Activated naive CD8-positive, alpha-beta T cell treated with anti-CD3 and anti-CD28 coated beads for 36 hours (primary cell): Measurements from ENCODE around the gene PLD3. TPM values are rescaled to one million over a fixed set of nuclear protein-coding genes. Genes with fewer than 3 reads are reported as not detected.

Experiments
- DNase-seq: peaks from one replicate; pipeline ENCODE4 v3.0.0; 2021
- H3K27ac Mint-ChIP-seq: one replicate; pipeline ENCODE4 v1.8.0; 2022; ENCODE audit warnings: mild to moderate bottlenecking, moderate library complexity, mixed read lengths
- H3K27me3 Mint-ChIP-seq: one replicate; pipeline ENCODE4 v1.8.0; 2022; ENCODE audit warnings: mild to moderate bottlenecking, mixed read lengths
- H3K36me3 Mint-ChIP-seq: one replicate; pipeline ENCODE4 v1.8.0; 2021; ENCODE audit warnings: mild to moderate bottlenecking, mixed read lengths
- H3K4me1 Mint-ChIP-seq: one replicate; pipeline ENCODE4 v1.8.0; 2021; ENCODE audit warnings: mixed read lengths
- H3K4me3 Mint-ChIP-seq: one replicate; pipeline ENCODE4 v1.8.0; 2022; ENCODE audit warnings: mild to moderate bottlenecking, moderate library complexity, mixed read lengths
- H3K9me3 Mint-ChIP-seq: one replicate; pipeline ENCODE4 v1.8.0; 2022; ENCODE audit warnings: mixed read lengths
- total RNA-seq, 2 experiments: library from RNA; stranded (reverse); gene quantifications; one replicate each; pipeline ENCODE4 v1.2.3, GENCODE V29; 2021

The PLD3 gene, protein sequence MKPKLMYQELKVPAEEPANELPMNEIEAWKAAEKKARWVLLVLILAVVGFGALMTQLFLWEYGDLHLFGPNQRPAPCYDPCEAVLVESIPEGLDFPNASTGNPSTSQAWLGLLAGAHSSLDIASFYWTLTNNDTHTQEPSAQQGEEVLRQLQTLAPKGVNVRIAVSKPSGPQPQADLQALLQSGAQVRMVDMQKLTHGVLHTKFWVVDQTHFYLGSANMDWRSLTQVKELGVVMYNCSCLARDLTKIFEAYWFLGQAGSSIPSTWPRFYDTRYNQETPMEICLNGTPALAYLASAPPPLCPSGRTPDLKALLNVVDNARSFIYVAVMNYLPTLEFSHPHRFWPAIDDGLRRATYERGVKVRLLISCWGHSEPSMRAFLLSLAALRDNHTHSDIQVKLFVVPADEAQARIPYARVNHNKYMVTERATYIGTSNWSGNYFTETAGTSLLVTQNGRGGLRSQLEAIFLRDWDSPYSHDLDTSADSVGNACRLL
- 10 to 100 TPM; 41.8 to 44.2 TPM for total RNA-seq

DNA sequence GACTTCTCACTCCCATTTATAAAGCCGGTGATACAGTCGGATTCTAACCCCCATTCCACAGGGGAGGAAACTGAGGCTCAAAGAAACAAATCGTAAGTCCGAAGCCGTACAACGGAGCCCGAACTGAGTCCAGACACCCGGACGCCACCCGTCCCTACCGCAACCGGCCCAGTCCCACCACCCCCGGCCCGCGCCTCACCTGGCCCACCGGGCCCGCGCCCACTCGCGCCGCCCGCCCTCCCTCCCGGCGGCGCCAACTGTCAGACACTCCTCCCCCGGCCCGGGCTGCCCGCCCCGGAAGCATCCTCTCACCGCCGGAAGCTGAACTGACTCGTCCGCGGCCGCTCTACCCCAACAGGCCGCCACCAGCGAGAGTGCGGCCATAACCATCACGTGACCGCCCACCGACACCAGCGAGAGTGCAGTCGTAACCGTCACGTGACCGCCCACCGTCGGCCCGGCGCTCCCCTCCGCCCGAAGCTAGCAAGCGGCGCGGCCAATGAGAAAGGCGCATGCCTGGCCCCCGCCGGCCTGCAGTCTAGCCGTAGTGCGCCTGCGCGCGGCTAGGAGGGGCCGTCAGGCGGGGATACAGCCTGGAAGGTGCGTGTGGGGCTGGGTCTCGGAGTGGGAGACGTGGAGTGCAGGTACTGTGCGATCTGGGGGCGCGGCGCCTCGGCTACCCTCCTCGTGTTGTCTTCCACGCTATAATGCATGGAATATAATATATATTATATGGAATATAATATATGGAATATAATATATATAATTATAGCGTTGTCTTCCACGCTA lies at the start of gene PLD3, which contains the start of gene C19orf47:
Gene PLD3 (plus strand): TSS at position 571 of the 789 bp plus-strand sequence. CDS start 17,789 bp downstream, outside the sequence.
Gene C19orf47 (minus strand): TSS at position 273 of the 789 bp plus-strand sequence. CDS start 6,540 bp downstream, outside the sequence.
- peaks cover 2% of the 10 kb centered on the region for H3K36me3 Mint-ChIP-seq
- peak within 1 kb of the TSS; percentile 87 for H3K4me3 Mint-ChIP-seq

DNA sequence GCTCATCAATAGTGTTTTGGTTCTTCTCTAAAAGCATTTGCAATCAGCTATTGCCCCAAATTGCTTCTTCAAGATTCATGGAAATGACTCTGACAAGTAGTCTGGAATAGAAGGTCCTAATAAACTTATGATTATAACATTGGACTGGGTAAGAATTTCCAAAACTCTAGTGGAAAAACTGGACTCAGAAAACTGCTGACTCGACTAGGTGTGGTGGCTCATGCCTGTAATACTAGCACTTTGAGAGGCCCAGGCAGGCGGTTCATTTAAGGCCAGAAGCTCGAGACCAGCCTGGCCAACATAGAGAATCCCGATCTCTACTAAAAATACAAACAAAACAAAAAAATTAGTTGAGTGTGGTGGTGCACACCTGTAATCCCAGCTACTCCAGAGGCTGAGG lies 47.8 kb upstream of the PLD3 start:
- no peaks in the 10 kb centered on the region for H3K9me3 Mint-ChIP-seq
- no peaks in the 10 kb centered on the region for H3K4me1 Mint-ChIP-seq
- H3K4me3 Mint-ChIP-seq = no peak overlapping the region
- H3K27ac Mint-ChIP-seq = no peak overlapping the region
- no peak for DNase-seq
- H3K27me3 Mint-ChIP-seq = no peaks in the 10 kb centered on the region
- H3K36me3 Mint-ChIP-seq = no peaks in the 10 kb centered on the region

More for the DNA sequence above, at the start of gene PLD3, which contains the start of gene C19orf47:
- peak; percentile 100 for DNase-seq
- Mint-ChIP-seq H3K27ac (peak within 1 kb of the TSS; percentile 77), H3K27me3 (no peaks in the 10 kb centered on the region), H3K9me3 (no peaks in the 10 kb centered on the region), H3K4me1 (peaks cover 4% of the 10 kb centered on the region)

DNA sequence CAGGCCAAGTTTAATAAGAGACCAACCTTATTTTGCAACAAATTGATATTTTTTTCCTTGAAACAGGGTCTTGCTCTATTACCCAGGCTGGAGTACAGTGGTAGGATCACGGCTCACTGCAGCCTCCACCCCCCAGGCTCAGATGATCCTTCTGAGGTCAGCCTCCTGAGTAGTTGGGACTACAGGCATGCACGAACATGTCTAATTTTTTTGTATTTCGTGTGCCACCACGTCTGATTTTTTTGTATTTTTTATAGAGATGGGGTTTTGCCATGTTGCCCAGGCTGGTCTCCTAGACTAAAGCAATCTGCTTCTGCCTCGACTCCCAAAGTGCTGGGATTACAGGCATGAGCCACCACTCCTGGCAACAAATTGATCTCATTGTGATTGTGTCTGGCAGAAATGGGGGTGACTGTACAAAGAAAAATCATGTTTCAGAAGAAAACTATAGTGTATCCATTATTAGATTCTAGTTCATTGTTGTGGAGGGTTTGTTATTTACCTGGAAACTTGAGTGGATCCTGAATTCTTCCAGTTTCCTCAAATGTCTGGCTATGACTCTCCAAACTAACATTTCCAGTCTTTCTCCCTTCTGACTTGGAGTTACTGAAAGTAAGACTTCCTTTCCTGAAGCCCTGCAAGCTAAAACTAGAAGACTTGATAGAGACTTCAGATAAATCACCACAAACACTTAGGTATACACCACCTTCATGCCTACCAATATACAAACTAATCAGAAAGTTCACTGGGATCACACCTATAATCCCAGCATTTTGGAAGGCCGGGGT lies 46.1 kb upstream of the PLD3 start:
- no peaks in the 10 kb centered on the region for H3K4me1 Mint-ChIP-seq
- H3K27me3 Mint-ChIP-seq = no peaks in the 10 kb centered on the region
- no peak for DNase-seq
- H3K9me3 Mint-ChIP-seq = no peaks in the 10 kb centered on the region
- no peak overlapping the region for H3K4me3 Mint-ChIP-seq
- H3K27ac Mint-ChIP-seq = no peak overlapping the region
- H3K36me3 Mint-ChIP-seq = no peaks in the 10 kb centered on the region

DNA sequence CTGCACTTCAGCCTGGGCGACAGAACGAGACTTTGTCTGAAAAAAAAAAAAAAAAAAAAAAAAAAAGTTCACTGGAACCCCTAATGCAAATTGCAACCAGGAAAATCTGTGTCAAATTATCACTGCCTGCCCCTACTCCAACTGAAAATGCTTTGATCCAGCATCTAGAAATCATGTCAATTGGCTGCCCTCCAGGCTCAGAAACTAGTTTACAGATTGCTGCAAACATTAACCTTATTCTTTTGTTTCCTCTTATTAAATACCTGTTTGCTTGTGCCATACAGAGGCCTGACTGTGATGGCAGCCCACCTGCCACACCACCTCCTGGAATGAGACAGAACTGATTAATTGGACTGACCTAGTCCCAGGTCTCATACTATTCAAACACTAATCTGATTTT lies 44.7 kb upstream of the PLD3 start:
- H3K4me1 Mint-ChIP-seq = no peaks in the 10 kb centered on the region
- H3K9me3 Mint-ChIP-seq = no peaks in the 10 kb centered on the region
- H3K4me3 Mint-ChIP-seq = no peak overlapping the region
- no peak overlapping the region for H3K27ac Mint-ChIP-seq
- H3K27me3 Mint-ChIP-seq = no peaks in the 10 kb centered on the region
- no peak for DNase-seq
- no peaks in the 10 kb centered on the region for H3K36me3 Mint-ChIP-seq

DNA sequence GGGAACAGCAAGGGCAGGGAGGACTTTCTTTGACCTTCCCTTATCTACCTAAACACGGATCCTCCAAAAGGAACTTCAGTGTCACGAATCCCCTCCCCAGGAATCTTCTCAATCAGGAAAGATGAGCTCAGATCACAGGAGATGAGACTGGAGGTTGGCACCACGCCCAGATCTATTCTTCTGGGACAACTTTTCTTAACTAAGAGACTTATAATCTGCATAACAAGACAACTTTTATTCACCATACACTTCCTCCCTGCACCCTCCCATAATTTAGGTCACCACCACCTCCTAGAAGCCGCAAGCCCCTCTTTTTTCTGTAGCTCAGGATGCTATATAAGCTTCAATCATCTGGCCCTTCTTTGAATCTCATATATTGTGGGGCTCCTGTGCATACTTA lies 44.2 kb upstream of the PLD3 start:
- H3K36me3 Mint-ChIP-seq = no peaks in the 10 kb centered on the region
- no peak overlapping the region for H3K4me3 Mint-ChIP-seq
- H3K4me1 Mint-ChIP-seq = no peaks in the 10 kb centered on the region

DNA sequence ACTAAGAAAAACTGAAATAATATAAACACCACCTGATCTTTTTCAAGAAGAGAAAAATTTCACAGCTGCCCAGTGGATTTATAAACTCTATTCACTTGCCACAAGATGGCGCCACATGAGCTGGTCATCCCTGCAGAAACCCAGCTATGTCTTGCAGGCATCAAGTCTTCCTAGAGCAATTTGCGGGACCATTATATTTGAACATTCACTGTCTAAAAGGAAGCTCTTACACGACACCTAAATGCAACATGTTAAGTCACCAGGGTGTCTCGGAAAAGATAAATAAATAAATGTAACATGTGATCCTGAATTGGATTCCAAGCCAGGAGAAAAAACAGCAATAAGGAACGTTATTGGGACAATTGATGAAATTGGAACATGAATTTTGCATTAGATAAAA lies 43.1 kb upstream of the PLD3 start:
- no peaks in the 10 kb centered on the region for H3K27me3 Mint-ChIP-seq
- no peaks in the 10 kb centered on the region for H3K9me3 Mint-ChIP-seq
- no peaks in the 10 kb centered on the region for H3K4me1 Mint-ChIP-seq
- peak; percentile 71 for DNase-seq
- no peak overlapping the region for H3K27ac Mint-ChIP-seq
- no peak overlapping the region for H3K4me3 Mint-ChIP-seq
- no peaks in the 10 kb centered on the region for H3K36me3 Mint-ChIP-seq

More for the DNA sequence above, 44.2 kb upstream of the PLD3 start:
- no peak for DNase-seq
- Mint-ChIP-seq H3K9me3 (no peaks in the 10 kb centered on the region), H3K27ac (no peak overlapping the region), H3K27me3 (no peaks in the 10 kb centered on the region)

DNA sequence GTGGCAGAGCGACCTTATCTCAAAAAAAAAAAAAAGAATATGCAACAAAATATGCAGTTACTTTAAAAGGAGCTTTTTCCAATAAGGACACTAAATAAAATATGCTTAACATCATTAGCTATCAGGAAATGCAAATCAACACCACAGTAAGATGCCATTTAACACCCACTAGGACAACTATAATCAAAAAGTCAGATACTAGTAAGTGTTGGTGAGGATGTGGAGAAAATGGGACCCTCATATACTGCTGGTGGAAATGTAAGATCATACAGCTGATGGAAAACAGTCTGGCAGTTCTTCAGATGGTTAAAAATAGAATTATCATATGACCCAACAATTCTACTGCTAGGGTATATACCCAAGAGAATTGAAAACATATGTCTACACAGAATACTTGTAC lies 38.8 kb upstream of the PLD3 start:
- DNase-seq = no peak
- peaks cover 2% of the 10 kb centered on the region for H3K36me3 Mint-ChIP-seq
- no peak overlapping the region for H3K4me3 Mint-ChIP-seq
- H3K9me3 Mint-ChIP-seq = no peaks in the 10 kb centered on the region
- peaks cover 2% of the 10 kb centered on the region for H3K4me1 Mint-ChIP-seq
- H3K27ac Mint-ChIP-seq = no peak overlapping the region
- no peaks in the 10 kb centered on the region for H3K27me3 Mint-ChIP-seq

DNA sequence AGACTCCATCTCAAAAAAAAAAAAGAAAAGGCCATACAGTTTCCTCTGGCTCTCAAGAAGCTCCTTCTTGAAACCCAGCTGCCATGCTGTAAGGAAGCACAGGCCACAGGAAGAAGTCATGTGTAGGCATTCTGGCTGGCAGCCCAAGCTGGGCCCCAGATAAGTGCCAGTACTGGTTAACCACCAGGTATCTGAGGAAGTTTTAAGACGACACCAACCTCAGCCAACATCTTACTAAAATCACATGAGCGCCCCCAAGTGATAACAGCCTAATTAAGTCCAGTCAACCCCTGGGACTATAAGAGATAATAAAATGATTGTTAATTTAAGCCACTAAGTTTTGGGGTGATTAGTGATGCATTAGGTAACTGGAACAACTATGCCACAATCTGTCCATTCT lies 36.0 kb upstream of the PLD3 start:
- Mint-ChIP-seq H3K27ac (no peak overlapping the region), H3K36me3 (peaks cover 2% of the 10 kb centered on the region), H3K4me3 (no peak overlapping the region), H3K27me3 (no peaks in the 10 kb centered on the region), H3K9me3 (no peaks in the 10 kb centered on the region), H3K4me1 (peaks cover 2% of the 10 kb centered on the region)
- DNase-seq = no peak

DNA sequence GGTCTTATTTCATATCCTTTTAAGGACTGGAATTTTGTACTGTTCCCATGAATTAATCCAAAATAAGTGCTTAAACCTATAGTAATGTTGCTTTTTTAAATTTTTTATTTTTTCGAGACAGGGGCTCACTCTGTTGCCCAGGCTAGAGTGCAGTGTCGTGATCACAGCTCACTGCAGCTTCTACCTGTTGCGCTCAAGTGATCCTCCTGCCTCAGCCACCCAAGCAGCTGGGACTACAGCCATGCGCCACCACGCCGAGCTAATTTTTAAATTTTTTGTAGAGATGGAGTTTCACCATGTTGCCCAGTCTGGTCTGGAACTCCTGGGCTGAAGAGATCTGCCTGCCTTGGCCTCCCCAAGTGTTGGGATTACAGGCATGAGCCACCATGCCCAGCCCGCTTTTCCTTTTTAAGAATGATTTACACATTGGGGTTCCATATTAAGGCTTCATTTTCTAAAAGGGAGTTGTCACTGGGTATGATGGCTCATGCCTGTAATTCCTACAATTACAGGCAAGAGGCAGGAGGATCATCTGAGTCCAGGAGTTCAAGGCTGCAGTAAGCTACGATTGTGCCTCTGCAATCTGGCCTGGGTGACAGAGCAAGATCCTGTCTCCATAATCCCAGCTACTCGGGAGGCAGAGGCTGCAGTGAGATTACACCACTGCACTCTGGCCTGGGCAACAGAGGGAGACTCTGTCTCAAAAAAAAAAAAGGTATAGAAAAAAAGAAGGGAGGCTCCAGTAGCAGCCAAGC lies 35.1 kb upstream of the PLD3 start:
- no peak overlapping the region for H3K27ac Mint-ChIP-seq
- no peaks in the 10 kb centered on the region for H3K27me3 Mint-ChIP-seq
- H3K36me3 Mint-ChIP-seq = peaks cover 3% of the 10 kb centered on the region
- H3K4me3 Mint-ChIP-seq = no peak overlapping the region
- H3K4me1 Mint-ChIP-seq = peaks cover 2% of the 10 kb centered on the region
- no peak for DNase-seq
- H3K9me3 Mint-ChIP-seq = no peaks in the 10 kb centered on the region

DNA sequence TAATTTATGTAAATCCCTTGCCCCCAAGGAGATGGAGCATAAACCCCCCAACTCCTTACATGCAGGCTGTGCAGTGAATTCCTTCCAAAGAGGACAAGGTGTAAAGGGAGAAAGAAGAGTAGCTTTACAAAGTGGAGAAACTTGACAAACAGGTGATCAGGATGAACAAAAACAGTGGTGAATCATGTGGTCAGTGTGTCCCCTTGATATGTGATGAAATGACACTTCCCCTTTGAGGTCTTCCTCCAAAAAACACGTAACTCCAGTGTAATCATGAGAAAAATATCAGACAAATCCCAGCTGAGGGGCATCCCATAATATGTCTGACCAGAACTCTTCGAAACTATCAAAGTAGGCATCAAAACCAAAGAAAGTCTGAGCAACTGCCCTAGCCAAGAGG lies 33.8 kb upstream of the PLD3 start:
- Mint-ChIP-seq H3K4me3 (no peak overlapping the region), H3K36me3 (peaks cover 6% of the 10 kb centered on the region), H3K27ac (peak overlapping the region; percentile 12), H3K4me1 (peaks cover 2% of the 10 kb centered on the region), H3K27me3 (no peaks in the 10 kb centered on the region), H3K9me3 (no peaks in the 10 kb centered on the region)
- no peak for DNase-seq

DNA sequence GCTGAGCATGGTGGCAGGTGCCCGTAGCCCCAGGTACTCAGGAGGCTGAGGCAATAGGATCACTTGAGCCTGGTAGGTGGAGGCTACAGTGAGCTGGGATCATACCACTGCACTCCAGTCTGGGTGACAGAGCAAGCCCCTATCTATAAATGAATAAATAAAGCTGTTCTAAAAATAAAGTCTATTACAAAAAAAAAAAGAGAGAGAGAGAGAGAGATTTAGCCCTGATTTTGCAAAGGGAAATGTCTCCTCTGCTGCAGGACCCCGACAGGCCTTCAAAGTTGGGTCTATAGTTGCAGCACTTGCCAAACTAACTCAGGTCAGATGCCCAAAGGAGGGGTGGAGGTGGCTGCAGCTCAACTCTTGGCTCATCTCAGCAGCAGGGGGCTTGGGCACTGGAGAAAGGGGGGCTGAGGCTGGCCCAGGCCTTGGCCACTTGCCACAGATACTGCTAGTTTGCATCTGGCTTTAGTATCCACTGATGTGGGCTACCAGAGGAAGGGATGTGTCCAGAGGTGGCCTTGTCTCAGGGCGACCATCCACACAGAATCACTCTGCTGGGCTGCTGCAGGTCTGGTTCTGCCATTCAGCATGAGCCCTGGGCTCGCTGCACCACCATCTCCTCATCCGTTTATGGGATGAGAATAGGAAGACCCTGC lies 32.6 kb upstream of the PLD3 start:
- Mint-ChIP-seq H3K27ac (no peak overlapping the region), H3K9me3 (no peaks in the 10 kb centered on the region), H3K36me3 (peaks cover 13% of the 10 kb centered on the region), H3K4me3 (no peak overlapping the region), H3K4me1 (peaks cover 2% of the 10 kb centered on the region), H3K27me3 (no peaks in the 10 kb centered on the region)
- no peak for DNase-seq

DNA sequence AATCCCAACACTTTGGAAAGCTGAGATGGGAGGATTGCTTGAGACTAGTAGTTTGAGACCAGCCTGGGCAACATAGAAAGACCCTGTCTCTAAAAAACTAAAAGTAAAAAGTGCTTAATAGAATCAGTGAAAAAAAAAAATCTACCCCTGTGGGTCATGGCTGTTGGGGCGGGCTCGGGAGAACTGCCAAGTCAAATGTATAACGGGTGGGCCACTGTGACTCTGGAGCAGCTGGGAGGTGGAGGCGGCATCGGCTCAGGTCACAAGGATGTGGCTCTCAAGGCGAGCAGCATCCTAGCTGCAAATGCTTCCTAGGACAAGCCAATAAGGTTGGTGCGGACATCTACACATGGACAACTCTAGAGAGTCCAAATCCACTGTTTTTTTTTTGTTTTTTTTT lies 31.2 kb upstream of the PLD3 start:
- DNase-seq = no peak
- H3K9me3 Mint-ChIP-seq = no peaks in the 10 kb centered on the region
- peaks cover 2% of the 10 kb centered on the region for H3K4me1 Mint-ChIP-seq
- peaks cover 13% of the 10 kb centered on the region for H3K36me3 Mint-ChIP-seq
- H3K27ac Mint-ChIP-seq = no peak overlapping the region
- no peaks in the 10 kb centered on the region for H3K27me3 Mint-ChIP-seq
- H3K4me3 Mint-ChIP-seq = no peak overlapping the region

DNA sequence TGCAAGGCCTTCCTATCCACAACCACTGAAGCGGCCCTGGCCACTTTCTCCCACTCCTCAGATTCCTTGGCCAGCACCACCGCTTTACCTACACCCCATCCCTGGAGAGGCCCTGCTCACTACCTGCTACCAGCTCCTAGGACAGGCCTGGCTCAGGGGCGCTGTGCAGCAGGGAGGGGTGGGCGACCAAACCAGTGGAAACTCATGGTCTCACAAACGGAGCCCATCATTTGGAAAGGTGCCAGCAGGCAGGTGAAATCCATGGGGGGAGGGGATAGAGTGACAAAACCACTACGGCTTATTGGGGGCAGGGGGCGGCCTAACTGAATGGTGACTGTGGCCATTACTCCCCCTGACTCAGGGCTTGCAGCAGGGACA lies 27.9 kb upstream of the PLD3 start:
- no peak overlapping the region for H3K27ac Mint-ChIP-seq
- DNase-seq = no peak
- peaks cover 16% of the 10 kb centered on the region for H3K36me3 Mint-ChIP-seq
- no peaks in the 10 kb centered on the region for H3K27me3 Mint-ChIP-seq
- no peak overlapping the region for H3K4me3 Mint-ChIP-seq
- H3K9me3 Mint-ChIP-seq = no peaks in the 10 kb centered on the region
- no peaks in the 10 kb centered on the region for H3K4me1 Mint-ChIP-seq

DNA sequence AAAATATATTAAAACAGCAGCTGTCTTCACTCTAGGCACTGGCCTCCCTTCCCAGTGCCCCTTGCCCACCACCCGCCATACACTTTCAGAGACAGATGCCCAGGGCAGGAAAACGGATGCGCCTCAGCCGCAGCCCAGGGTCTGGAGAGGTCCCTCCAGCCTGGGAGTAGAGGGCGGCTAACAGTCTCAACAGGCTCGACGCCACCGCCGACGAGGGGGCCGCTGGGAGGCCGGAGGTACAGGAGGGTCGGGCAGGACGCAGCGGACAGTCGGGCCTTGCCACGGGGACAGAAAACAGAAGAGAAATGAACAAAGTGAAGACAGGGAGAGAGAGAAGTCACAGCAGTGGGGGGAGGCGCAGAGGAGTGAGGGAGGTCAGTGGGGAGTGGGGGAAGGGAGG lies 27.4 kb upstream of the PLD3 start:
- Mint-ChIP-seq H3K36me3 (peaks cover 17% of the 10 kb centered on the region), H3K27ac (no peak overlapping the region), H3K4me3 (no peak overlapping the region), H3K4me1 (no peaks in the 10 kb centered on the region), H3K9me3 (no peaks in the 10 kb centered on the region), H3K27me3 (no peaks in the 10 kb centered on the region)
- DNase-seq = no peak
